WTC11 (cell line): ENCODE results near the gene PHLDB2. TPM values are rescaled to one million over a fixed set of nuclear protein-coding genes. Genes with fewer than 3 reads are reported as not detected.
A peak's percentile ranks its signal among the peaks of the same experiment; 100 is the strongest.

Source experiments
- ATAC-seq: fragments of 200-7000 bp; cut with Tn5 transposase; 2 replicates; pipeline ENCODE4 v1.10.0; 2021; ENCODE audit warnings: mild to moderate bottlenecking, moderate library complexity
- CTCF ChIA-PET: fragments of 300-600 bp; sonication (Branson Sonifier 250); formaldehyde crosslinking; loops from one replicate; lab custom pipeline; 2021; ENCODE audit warnings: antibody characterized with exemption; lab: Charles Lee
- POLR2A ChIA-PET: fragments of 350-600 bp; sonication (Branson Sonifier 250); formaldehyde crosslinking; loops from one replicate; lab custom pipeline; 2021; ENCODE audit warnings: antibody characterized with exemption; lab: Charles Lee
- DNase-seq: peaks from one replicate; pipeline ENCODE4 v3.0.0; 2021; ENCODE audit warnings: low spot score
- H3K27ac Mint-ChIP-seq: 2 replicates; pipeline ENCODE4 v1.8.0; 2021; ENCODE audit warnings: mixed read lengths
- H3K27me3 Mint-ChIP-seq: 2 replicates; pipeline ENCODE4 v1.8.0; 2021; ENCODE audit warnings: low read depth, mild to moderate bottlenecking, moderate library complexity, mixed read lengths
- H3K36me3 Mint-ChIP-seq: 2 replicates; pipeline ENCODE4 v1.8.0; 2021; ENCODE audit warnings: mixed read lengths
- H3K4me1 Mint-ChIP-seq: 2 replicates; pipeline ENCODE4 v1.8.0; 2022; ENCODE audit warnings: mixed read lengths
- H3K4me3 Mint-ChIP-seq: 2 replicates; pipeline ENCODE4 v1.8.0; 2021; ENCODE audit warnings: mild to moderate bottlenecking, moderate library complexity, mixed read lengths
- H3K9me3 Mint-ChIP-seq: 2 replicates; pipeline ENCODE4 v1.8.0; 2021; ENCODE audit warnings: mixed read lengths
- ARID4B ChIP-seq: sonication (generic); formaldehyde crosslinking; IDR thresholded peaks from 2 replicates; pipeline ENCODE4 v1.8.0; 2023; ENCODE audit warnings: missing genetic modification reagents, mild to moderate bottlenecking, borderline replicate concordance
- ATF3 ChIP-seq: sonication (generic); formaldehyde crosslinking; conservative IDR thresholded peaks from 2 replicates; pipeline ENCODE4 v1.8.1; 2022; ENCODE audit warnings: mild to moderate bottlenecking, missing genetic modification reagents
- CREM ChIP-seq: sonication (generic); formaldehyde crosslinking; IDR thresholded peaks from 2 replicates; pipeline ENCODE4 v1.8.1; 2022; ENCODE audit warnings: mild to moderate bottlenecking, missing genetic modification reagents, moderate library complexity
- ESRRA ChIP-seq: sonication (generic); formaldehyde crosslinking; IDR thresholded peaks from 2 replicates; pipeline ENCODE4 v1.8.1; 2022; ENCODE audit warnings: mild to moderate bottlenecking, missing genetic modification reagents, borderline replicate concordance
- ETV6 ChIP-seq: sonication (generic); formaldehyde crosslinking; IDR thresholded peaks from 2 replicates; pipeline ENCODE4 v1.8.1; 2022; ENCODE audit warnings: mild to moderate bottlenecking, missing genetic modification reagents
- HMGXB4 ChIP-seq: sonication (generic); formaldehyde crosslinking; IDR thresholded peaks from 2 replicates; pipeline ENCODE4 v1.8.1; 2023; ENCODE audit warnings: mild to moderate bottlenecking, moderate library complexity, missing genetic modification reagents
- JUN ChIP-seq: sonication (generic); formaldehyde crosslinking; IDR thresholded peaks from 2 replicates; pipeline ENCODE4 v1.8.0; 2023; ENCODE audit warnings: mild to moderate bottlenecking, missing genetic modification reagents
- MLX ChIP-seq: sonication (generic); formaldehyde crosslinking; IDR thresholded peaks from 2 replicates; pipeline ENCODE4 v1.8.1; 2023; ENCODE audit warnings: mild to moderate bottlenecking, missing genetic modification reagents, moderate library complexity
- NR2C2 ChIP-seq: sonication (generic); formaldehyde crosslinking; IDR thresholded peaks from 2 replicates; pipeline ENCODE4 v1.8.0; 2022; ENCODE audit warnings: mild to moderate bottlenecking, missing genetic modification reagents
- PREB ChIP-seq: sonication (generic); formaldehyde crosslinking; IDR thresholded peaks from 2 replicates; pipeline ENCODE4 v1.8.1; 2022; ENCODE audit warnings: mild to moderate bottlenecking, missing genetic modification reagents, moderate library complexity, borderline replicate concordance
- TEAD1 ChIP-seq: sonication (generic); formaldehyde crosslinking; IDR thresholded peaks from 2 replicates; pipeline ENCODE4 v1.8.0; 2022; ENCODE audit warnings: mild to moderate bottlenecking, missing genetic modification reagents
- ZNF138 ChIP-seq: sonication (generic); formaldehyde crosslinking; conservative IDR thresholded peaks from 2 replicates; pipeline ENCODE4 v1.8.1; 2022; ENCODE audit warnings: mild to moderate bottlenecking, moderate library complexity, missing genetic modification reagents
- ZNF232 ChIP-seq: sonication (generic); formaldehyde crosslinking; IDR thresholded peaks from 2 replicates; pipeline ENCODE4 v1.8.0; 2022; ENCODE audit warnings: mild to moderate bottlenecking, missing genetic modification reagents
- ZNF281 ChIP-seq: sonication (generic); formaldehyde crosslinking; IDR thresholded peaks from 2 replicates; pipeline ENCODE4 v1.8.0; 2023; ENCODE audit warnings: mild to moderate bottlenecking, missing genetic modification reagents
- total RNA-seq: library from RNA; stranded (reverse); gene quantifications from 3 replicates; pipeline ENCODE4 v1.2.3, GENCODE V29; 2021

Gene PHLDB2
- total RNA-seq, 1 experiment from 2014 or later: 40.3 TPM

- ATAC-seq: peak; percentile 60
- H3K27me3 Mint-ChIP-seq: peaks cover 36% of the 10 kb centered on the region
- no peak overlapping the region for H3K4me3 Mint-ChIP-seq
- H3K4me1 Mint-ChIP-seq: peaks cover 71% of the 10 kb centered on the region
- H3K9me3 Mint-ChIP-seq: no peaks in the 10 kb centered on the region
- no peak overlapping the region for H3K27ac Mint-ChIP-seq
- H3K36me3 Mint-ChIP-seq: peaks cover 36% of the 10 kb centered on the region
- CTCF ChIA-PET: interaction anchor here (1.3 to 1.6 kb wide), 3 partner anchors 50 to 97 kb away, joined by 3 to 6 read pairs (median 4); no protein-coding TSS in a partner anchor
- POLR2A ChIA-PET: no interaction called here
- DNase-seq: no peak
- TF ChIP-seq ESRRA (CRISPR knock-in tag) (no peak), ZNF232 (CRISPR knock-in tag) (no peak), ARID4B (CRISPR knock-in tag) (no peak), ETV6 (CRISPR knock-in tag) (no peak)
- TF ChIP-seq, all 79 proteins: peak for 0
Observed at GRCh38 chr3:111917300-111917699, 58.2 kb downstream of the PHLDB2 start.

- TF ChIP-seq CREM (CRISPR knock-in tag) (no peak), ZNF138 (CRISPR knock-in tag) (no peak), ATF3 (CRISPR knock-in tag) (no peak), TEAD1 (CRISPR knock-in tag) (peak; percentile 21; the same call in 1 of the 2 replicates)
- TF ChIP-seq, all 79 proteins: peak for 1
- Mint-ChIP-seq H3K27ac (no peak overlapping the region), H3K36me3 (peaks cover 48% of the 10 kb centered on the region), H3K4me3 (no peak overlapping the region), H3K9me3 (no peaks in the 10 kb centered on the region), H3K4me1 (peaks cover 56% of the 10 kb centered on the region), H3K27me3 (peaks cover 36% of the 10 kb centered on the region)
- ATAC-seq: peak; percentile 89
- ChIA-PET CTCF (interaction anchor here (0.7 to 1.9 kb wide), 8 partner anchors 10 to 228 kb away, joined by 3 to 8 read pairs (median 3); no protein-coding TSS in a partner anchor), POLR2A (interaction anchor here (1.3 kb wide), 1 partner anchor 59 kb away, joined by 3 read pairs; no protein-coding TSS in a partner anchor)
- DNase-seq: peak; percentile 59
Observed at GRCh38 chr3:111919370-111920065, 60.5 kb downstream of the PHLDB2 start.

- ATAC-seq (no peak), DNase-seq (no peak)
- Mint-ChIP-seq H3K9me3 (no peaks in the 10 kb centered on the region), H3K4me3 (no peak overlapping the region), H3K36me3 (peaks cover 48% of the 10 kb centered on the region), H3K27me3 (peaks cover 36% of the 10 kb centered on the region), H3K4me1 (peaks cover 46% of the 10 kb centered on the region), H3K27ac (no peak overlapping the region)
- TF ChIP-seq PREB (no peak), ESRRA (CRISPR knock-in tag) (no peak), JUN (CRISPR knock-in tag) (no peak), ZNF281 (CRISPR knock-in tag) (no peak), HMGXB4 (no peak), MLX (CRISPR knock-in tag) (no peak), NR2C2 (CRISPR knock-in tag) (no peak)
- ChIA-PET CTCF (interaction anchor here (0.7 kb wide), 1 partner anchor 343 kb away, joined by 3 read pairs; no protein-coding TSS in a partner anchor), POLR2A (no interaction called here)
Observed at GRCh38 chr3:111921181-111921580, 62.1 kb downstream of the PHLDB2 start.
